Subcutaneous adipose tissue (tissue), 4 donors: Measurements from ENCODE around the gene SYNPO. TPM values are rescaled to one million over a fixed set of nuclear protein-coding genes. Genes with fewer than 3 reads are reported as not detected.

ENCODE experiments used
- CTCF ChIP-seq: fragments of 450-650 bp; IDR thresholded peaks from one replicate; pipeline ENCODE4 v1.5.1; 2016; ENCODE audit warnings: low read depth, mild to moderate bottlenecking, control low read depth, antibody characterized with exemption, moderate library complexity
- total RNA-seq, 4 donors: library from RNA; depleted of rRNA; stranded (reverse); fragments of >200 nt; gene quantifications; one replicate each; pipeline ENCODE4 v1.1.0, GENCODE V29; 2016

Gene SYNPO
- total RNA-seq, 4 donors from 2014 or later, result 12.2 to 40.7 (median 21.4) TPM

DNA sequence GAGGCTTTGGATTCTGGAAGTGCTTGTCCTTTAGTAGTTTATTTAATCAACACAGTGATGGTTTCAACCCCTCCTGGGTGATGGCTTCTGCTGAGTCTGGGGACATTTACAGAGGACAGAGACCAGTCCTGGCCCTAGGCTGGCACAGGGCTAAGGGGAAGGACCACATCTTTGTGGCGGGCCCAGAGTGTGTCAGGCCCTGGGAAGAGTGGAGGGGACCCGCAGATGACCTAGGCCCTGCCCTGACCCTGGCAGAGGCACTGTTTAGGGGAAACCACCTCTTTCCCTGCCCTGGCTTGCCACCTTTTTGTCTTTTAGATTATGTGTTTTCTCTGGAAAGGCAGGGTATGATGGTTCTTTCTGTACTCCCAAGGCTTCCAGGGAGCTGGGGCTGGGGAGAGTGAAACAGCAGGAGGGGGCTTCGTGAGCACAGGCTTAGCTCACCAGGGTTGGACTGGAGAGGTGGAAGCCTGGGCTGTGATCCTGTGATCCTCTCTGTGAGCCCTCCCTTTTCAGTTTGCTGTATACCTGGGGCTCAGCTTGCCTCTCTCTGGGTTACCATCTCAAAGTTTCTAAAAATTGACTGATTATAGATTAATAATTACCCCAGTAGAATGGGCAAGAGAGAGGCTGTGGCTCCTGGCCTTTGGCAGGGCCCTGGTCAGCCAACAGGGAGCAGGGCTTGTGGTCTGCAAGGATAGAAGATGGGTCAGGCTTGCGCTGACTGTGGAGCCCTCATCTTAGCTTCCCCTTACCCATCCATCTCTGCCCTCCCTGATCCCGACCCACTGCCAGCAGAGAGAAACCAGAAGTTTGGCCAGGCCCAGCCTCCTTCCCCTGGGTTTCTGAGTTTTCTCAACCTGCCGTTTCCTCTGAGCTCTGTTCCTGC is 1.7 kb upstream of the SYNPO start:
- no peak for TF ChIP-seq CTCF

DNA sequence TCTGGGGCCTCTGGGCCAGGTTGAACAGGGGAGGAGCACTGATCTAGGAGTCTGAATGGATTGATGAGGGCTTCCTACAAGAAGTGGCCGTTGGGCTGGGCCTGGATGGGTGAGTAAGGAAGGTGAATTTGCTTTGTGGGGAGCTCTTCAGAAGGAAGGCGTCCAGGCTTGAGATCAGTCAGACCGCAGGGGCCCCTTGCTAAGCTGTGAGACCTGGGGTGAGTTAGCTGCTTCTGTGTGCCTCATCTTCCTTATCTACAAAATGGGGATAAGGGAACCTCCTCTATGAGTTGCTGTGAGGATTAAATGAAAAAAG is 1.1 kb upstream of the SYNPO start:
- TF ChIP-seq CTCF, result no peak

- no peak for TF ChIP-seq CTCF
Measured at GRCh38 chr5:150639751-150640150, 709 bp upstream of the SYNPO start.

GRCh38 chr5:150641006-150641570 is 628 bp downstream of the SYNPO start:
- TF ChIP-seq CTCF, result no peak

- TF ChIP-seq CTCF, result no peak
Measured at GRCh38 chr5:150641824-150642566, 1.5 kb downstream of the SYNPO start.

- TF ChIP-seq CTCF, result no peak
Measured at GRCh38 chr5:150642567-150642927, 2.1 kb downstream of the SYNPO start.
